Body of pancreas (tissue), 4 donors: Measurements from ENCODE around the gene NLRP6.
A peak's percentile ranks its signal among the peaks of the same experiment; 100 is the strongest.

ENCODE experiments used
- CTCF ChIP-seq, 7 experiments: fragments of 450-650 bp in 4 of 7; fragments of 200-600 bp in 3 of 7; sonication (generic) in 3 of 7; IDR thresholded peaks; one replicate each; pipeline ENCODE4 v1.5.1; 2016 to 2019; ENCODE audit warnings: antibody characterized with exemption in 7 of 7
- POLR2A ChIP-seq, 3 donors: fragments of 450-650 bp; IDR thresholded peaks; one replicate each; pipeline ENCODE4 v1.6.1; 2016; ENCODE audit warnings: antibody characterized with exemption in 3 of 3, mild to moderate bottlenecking in 2 of 3

- TF ChIP-seq CTCF (IDR thresholded peaks at IDR 0.05) (peak in 2 of 7 experiments; percentile 5 to 9), POLR2A (IDR thresholded peaks at IDR 0.05) (peak in 1 of 3 donors; percentile 13)
Observed at GRCh38 chr11:269146-269890, 8.9 kb upstream of the NLRP6 start.
